ENCODE results near the gene SERTAD2.

The SERTAD2 gene

GRCh38 chr2:64607381-64608304 lies 46.1 kb downstream of the SERTAD2 start:
- DNase-seq (ENCODE audit: low read depth in 2 of 2), result no peak

GRCh38 chr2:64606479-64607363 lies 47.0 kb downstream of the SERTAD2 start:
- DNase-seq (ENCODE audit: low read depth in 2 of 2), result peak; percentile 58 to 83

- no peak for DNase-seq (ENCODE audit: low read depth in 2 of 2)
Measured at GRCh38 chr2:64605991-64606478, 47.7 kb downstream of the SERTAD2 start.

GRCh38 chr2:64605026-64605471 lies 48.7 kb downstream of the SERTAD2 start:
- no peak for DNase-seq (ENCODE audit: low read depth in 2 of 2)

- DNase-seq (ENCODE audit: low read depth in 2 of 2), result no peak
Measured at GRCh38 chr2:64604155-64604554, 49.6 kb downstream of the SERTAD2 start.

GRCh38 chr2:64602436-64602835 lies 51.3 kb downstream of the SERTAD2 start:
- DNase-seq (ENCODE audit: low read depth in 2 of 2), result no peak

GRCh38 chr2:64601785-64602391 lies 51.8 kb downstream of the SERTAD2 start:
- DNase-seq (ENCODE audit: low read depth in 2 of 2), result no peak

- no peak for DNase-seq (ENCODE audit: low read depth in 2 of 2)
Measured at GRCh38 chr2:64601034-64601754, 52.5 kb downstream of the SERTAD2 start.

GRCh38 chr2:64599469-64599868 lies 54.2 kb downstream of the SERTAD2 start:
- DNase-seq (ENCODE audit: low read depth in 2 of 2), result no peak

- DNase-seq (ENCODE audit: low read depth in 2 of 2), result no peak
Measured at GRCh38 chr2:64598226-64598625, 55.5 kb downstream of the SERTAD2 start.

- DNase-seq (ENCODE audit: low read depth in 2 of 2), result no peak
Measured at GRCh38 chr2:64595397-64596176, 58.1 kb downstream of the SERTAD2 start.

GRCh38 chr2:64594226-64594989 lies 59.3 kb downstream of the SERTAD2 start:
- DNase-seq (ENCODE audit: low read depth in 2 of 2), result no peak

GRCh38 chr2:64593035-64593655 lies 60.6 kb downstream of the SERTAD2 start:
- DNase-seq (ENCODE audit: low read depth in 2 of 2), result no peak

- DNase-seq (ENCODE audit: low read depth in 2 of 2), result no peak
Measured at GRCh38 chr2:64591188-64591587, 62.5 kb downstream of the SERTAD2 start.

- DNase-seq (ENCODE audit: low read depth in 2 of 2), result no peak
Measured at GRCh38 chr2:64587561-64587960, 66.2 kb downstream of the SERTAD2 start.

- no peak for DNase-seq (ENCODE audit: low read depth in 2 of 2)
Measured at GRCh38 chr2:64586883-64587481, 66.7 kb downstream of the SERTAD2 start.

- DNase-seq (ENCODE audit: low read depth in 2 of 2), result no peak
Measured at GRCh38 chr2:64586054-64586453, 67.7 kb downstream of the SERTAD2 start.

- no peak for DNase-seq (ENCODE audit: low read depth in 2 of 2)
Measured at GRCh38 chr2:64582774-64583340, 70.9 kb downstream of the SERTAD2 start.

Data from stimulated activated CD4-positive, alpha-beta T cell treated with anti-CD3 and anti-CD28 coated beads, Interleukin-12 subunit alpha, Interleukin-12 subunit beta, amount 100 ng/mL, for 24 hours (primary cell).